ENCODE measurements around the gene FBXO44. TPM values are rescaled to one million over a fixed set of nuclear protein-coding genes. Genes with fewer than 3 reads are reported as not detected.

Gene FBXO44
- total RNA-seq, 2 donors from 2014 or later, result 29.1 to 39.1 TPM

GRCh38 chr1:11684070-11684469, 29.4 kb downstream of the FBXO44 start:
- Mint-ChIP-seq H3K27me3 (ENCODE audit: insufficient read depth) (no peaks in the 10 kb centered on the region), H3K9me3 (no peaks in the 10 kb centered on the region), H3K27ac (peak overlapping the region; percentile 72), H3K36me3 (ENCODE audit: low read depth) (peaks cover 6% of the 10 kb centered on the region), H3K4me1 (peaks cover 12% of the 10 kb centered on the region), H3K4me3 (peak overlapping the region; percentile 18)
- WGBS, 2 experiments (ENCODE audit: insufficient coverage in 1 of 2, insufficient read length in 1 of 2), result 77 to 89% methylated on average over 3 to 7 of the region's 7 CpGs
- Histone ChIP-seq H3K4me1 (ENCODE audit: control insufficient read depth, insufficient read depth, low read length) (no peaks in the 10 kb centered on the region), H3K9ac (ENCODE audit: extremely low read depth, low read length, poor library complexity, severe bottlenecking) (no peak overlapping the region), H3K27me3 (ENCODE audit: control insufficient read depth, insufficient read depth, low read length, poor library complexity, severe bottlenecking) (no peaks in the 10 kb centered on the region), H3K4me3 (ENCODE audit: low read length) (no peak overlapping the region), H3K9me3 (ENCODE audit: control insufficient read depth, low read length) (no peaks in the 10 kb centered on the region), H3K27ac (ENCODE audit: low read depth, low read length) (no peak overlapping the region), H3K36me3 (ENCODE audit: control insufficient read depth, insufficient read depth, low read length) (no peaks in the 10 kb centered on the region)
- no peak for TF ChIP-seq CTCF (conservative IDR thresholded peaks at IDR 0.05)
- peak; percentile 56 for DNase-seq

GRCh38 chr1:11685210-11685752, 30.6 kb downstream of the FBXO44 start:
- Mint-ChIP-seq H3K4me1 (peaks cover 19% of the 10 kb centered on the region), H3K4me3 (no peak overlapping the region), H3K36me3 (ENCODE audit: low read depth) (peaks cover 2% of the 10 kb centered on the region), H3K9me3 (no peaks in the 10 kb centered on the region), H3K27me3 (ENCODE audit: insufficient read depth) (no peaks in the 10 kb centered on the region), H3K27ac (no peak overlapping the region)
- TF ChIP-seq CTCF (conservative IDR thresholded peaks at IDR 0.05), result peak; percentile 44
- no peak for DNase-seq
- H3K36me3 ChIP-seq (ENCODE audit: control insufficient read depth, insufficient read depth, low read length), result no peaks in the 10 kb centered on the region
- H3K4me1 ChIP-seq (ENCODE audit: control insufficient read depth, insufficient read depth, low read length), result no peaks in the 10 kb centered on the region
- no peak overlapping the region for H3K27ac ChIP-seq (ENCODE audit: low read depth, low read length)
- H3K9me3 ChIP-seq (ENCODE audit: control insufficient read depth, low read length), result no peaks in the 10 kb centered on the region
- H3K27me3 ChIP-seq (ENCODE audit: control insufficient read depth, insufficient read depth, low read length, poor library complexity, severe bottlenecking), result peaks cover 8% of the 10 kb centered on the region
- no peak overlapping the region for H3K9ac ChIP-seq (ENCODE audit: extremely low read depth, low read length, poor library complexity, severe bottlenecking)
- H3K4me3 ChIP-seq (ENCODE audit: low read length), result no peak overlapping the region
- WGBS, 2 experiments (ENCODE audit: insufficient coverage in 1 of 2, insufficient read length in 1 of 2), result 91 to 97% methylated on average over 5 to 7 of the region's 7 CpGs

GRCh38 chr1:11688506-11688905, 33.8 kb downstream of the FBXO44 start:
- Histone ChIP-seq H3K36me3 (ENCODE audit: control insufficient read depth, insufficient read depth, low read length) (no peaks in the 10 kb centered on the region), H3K9me3 (ENCODE audit: control insufficient read depth, low read length) (no peaks in the 10 kb centered on the region), H3K27ac (ENCODE audit: low read depth, low read length) (no peak overlapping the region), H3K4me3 (ENCODE audit: low read length) (no peak overlapping the region), H3K27me3 (ENCODE audit: control insufficient read depth, insufficient read depth, low read length, poor library complexity, severe bottlenecking) (peaks cover 35% of the 10 kb centered on the region), H3K4me1 (ENCODE audit: control insufficient read depth, insufficient read depth, low read length) (no peaks in the 10 kb centered on the region), H3K9ac (ENCODE audit: extremely low read depth, low read length, poor library complexity, severe bottlenecking) (no peak overlapping the region)
- Mint-ChIP-seq H3K27ac (no peak overlapping the region), H3K36me3 (ENCODE audit: low read depth) (peaks cover 2% of the 10 kb centered on the region), H3K27me3 (ENCODE audit: insufficient read depth) (peaks cover 17% of the 10 kb centered on the region), H3K4me1 (peaks cover 21% of the 10 kb centered on the region), H3K4me3 (no peak overlapping the region), H3K9me3 (no peaks in the 10 kb centered on the region)
- TF ChIP-seq CTCF (conservative IDR thresholded peaks at IDR 0.05), result no peak
- 93 to 96% methylated on average over 4 of the region's 4 CpGs for WGBS, 2 experiments (ENCODE audit: insufficient coverage in 1 of 2, insufficient read length in 1 of 2)
- DNase-seq, result no peak
